ENCODE measurements around the gene GRIK4. TPM values are rescaled to one million over a fixed set of nuclear protein-coding genes. Genes with fewer than 3 reads are reported as not detected.

GRIK4 gene
- total and polyA plus RNA-seq, 2 of the 4 experiments (the other 2 are of a cell fraction): 0.18 to 0.38 TPM

DNA sequence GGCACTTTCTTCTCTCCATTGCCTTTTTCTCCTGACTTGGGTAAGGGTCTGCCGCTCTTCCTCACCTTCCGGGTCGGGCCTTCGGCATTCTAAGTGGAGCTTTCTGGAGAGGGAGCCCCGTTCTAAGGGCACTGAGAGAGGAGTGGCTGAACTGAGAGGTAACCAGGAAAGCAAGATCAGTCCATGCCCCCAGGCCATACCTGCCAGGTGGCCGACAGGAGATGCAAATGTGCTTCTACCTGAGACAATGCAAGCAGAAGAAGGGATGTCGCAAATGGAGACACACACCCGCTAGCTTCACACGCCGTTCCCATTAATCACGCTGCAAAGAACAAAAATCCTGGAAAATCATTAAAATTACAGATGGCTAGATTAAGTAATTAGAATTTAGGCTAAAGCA lies 356.0 kb downstream of the GRIK4 start:
- Histone ChIP-seq H2AK9ac (replicated peaks; ENCODE audit: low read depth, low read length, poor library complexity) (no peak overlapping the region), H3K27ac (ENCODE audit: insufficient read depth, low read length) (no peak overlapping the region), H4K91ac (ENCODE audit: insufficient read depth, low read depth, low read length) (no peak overlapping the region), H3K4me1 (ENCODE audit: control insufficient read depth, insufficient read depth, low read length) (no peaks in the 10 kb centered on the region), H3K56ac (ENCODE audit: extremely low read depth, insufficient read depth, low read length) (no peak overlapping the region), H4K5ac (ENCODE audit: low read depth, low read length) (no peak overlapping the region), H4K20me1 (ENCODE audit: insufficient read depth, low read length) (no peaks in the 10 kb centered on the region), H2BK120ac (ENCODE audit: low read depth, low read length) (no peak overlapping the region), H3K36me3 (ENCODE audit: control insufficient read depth, insufficient read depth, low read length) (no peaks in the 10 kb centered on the region), H3K9ac (ENCODE audit: low read depth, low read length) (no peak overlapping the region), H4K8ac (ENCODE audit: low read depth in 2 of 2, low read length in 2 of 2) (no peak overlapping the region), H3K9me1 (ENCODE audit: insufficient read depth, low read length) (no peaks in the 10 kb centered on the region), H3K4me3 (ENCODE audit: insufficient read depth, low read depth, low read length) (no peak overlapping the region), H3K9me3 (ENCODE audit: control insufficient read depth, insufficient read depth, low read length) (no peaks in the 10 kb centered on the region), H2BK15ac (ENCODE audit: low read depth, low read length) (no peak overlapping the region), H3K18ac (ENCODE audit: low read depth, low read length) (no peak overlapping the region), H3K4me2 (ENCODE audit: low read depth, low read length) (no peak overlapping the region), H3K27me3 (ENCODE audit: control insufficient read depth, insufficient read depth, low read length) (peaks cover 7% of the 10 kb centered on the region; the same call in 1 of the 2 replicates), H2BK5ac (ENCODE audit: low read depth, low read length, poor library complexity, severe bottlenecking) (no peak overlapping the region), H2AK5ac (ENCODE audit: low read depth, low read length) (no peak overlapping the region), H2BK20ac (ENCODE audit: low read depth, low read length) (no peak overlapping the region), H2AFZ (replicated peaks; ENCODE audit: low read length, poor library complexity) (no peak overlapping the region), H3K14ac (replicated peaks; ENCODE audit: low read depth, low read length) (no peak overlapping the region), H3K4ac (ENCODE audit: low read depth, low read length) (no peak overlapping the region), H3K23ac (ENCODE audit: low read depth, low read length) (no peak overlapping the region), H3K79me1 (ENCODE audit: low read depth in 1 of 2, low read length in 2 of 2) (no peaks in the 10 kb centered on the region)
- no peak for DNase-seq
- no TSS peak for BruUV-seq (replicated peaks)
- CTCF ChIA-PET: no interaction called here
- no peak for TF ChIP-seq MXI1 (IDR thresholded peaks at IDR 0.05; ENCODE audit: borderline replicate concordance, low read depth, low read length)
- no peak for TF ChIP-seq MAZ (IDR thresholded peaks at IDR 0.05; ENCODE audit: borderline replicate concordance, low read depth, low read length)
- TF ChIP-seq BHLHE40 (IDR thresholded peaks at IDR 0.05; ENCODE audit: low read depth, low read length): no peak
- no peak for TF ChIP-seq CHD1 (IDR thresholded peaks at IDR 0.05; ENCODE audit: low read depth, low read length)
- TF ChIP-seq RAD21 (IDR thresholded peaks at IDR 0.05; ENCODE audit: low read length): no peak
- in situ Hi-C loops (cut with MboI; ENCODE audit: low sequenced_read_pairs): no loop called here
- POLR2A ChIA-PET (ENCODE audit: unreplicated experiment): no interaction called here
- no peak for ATAC-seq (ENCODE audit: low read depth)
- intact Hi-C loops (cut with micrococcal nuclease): no loop called here
- dilution Hi-C loops (cut with HindIII; ENCODE audit: low sequenced_read_pairs, unreplicated experiment): no loop called here
- WGBS, 2 experiments (ENCODE audit: extremely low coverage in 2 of 2, insufficient read length in 1 of 2): 80% methylated on average over 1 of the region's 11 CpGs; no CpG with 5 or more reads in 1 of the 2 experiments
